Measurements from ENCODE around the gene NPM1. TPM values are rescaled to one million over a fixed set of nuclear protein-coding genes. Genes with fewer than 3 reads are reported as not detected.

The NPM1 gene
- total RNA-seq, 1 experiment from 2014 or later, result 4,548 TPM

- Mint-ChIP-seq H3K27me3 (ENCODE audit: insufficient read depth, unreplicated experiment) (no peaks in the 10 kb centered on the region), H3K4me3 (ENCODE audit: unreplicated experiment) (no peak overlapping the region), H3K36me3 (ENCODE audit: insufficient read depth, unreplicated experiment) (peaks cover 86% of the 10 kb centered on the region), H3K4me1 (ENCODE audit: insufficient read depth, unreplicated experiment) (peaks cover 43% of the 10 kb centered on the region), H3K27ac (ENCODE audit: low read depth, unreplicated experiment) (no peak overlapping the region), H3K9me3 (ENCODE audit: unreplicated experiment) (no peaks in the 10 kb centered on the region)
- TSS peak; percentile 0 for BruUV-seq (replicated peaks)
- no peak for DNase-seq (ENCODE audit: unreplicated experiment)
- ChIA-PET POLR2A (interaction anchor here (4.5 to 5.8 kb wide), 2 partner anchors 14 to 19 kb away, joined by 15 to 38 read pairs; partner anchors contain the start of gene NPM1), CTCF (interaction anchor here (0.7 to 1.1 kb wide), 2 partner anchors 68 to 305 kb away, joined by 3 to 4 read pairs; no protein-coding TSS in a partner anchor)
- TF ChIP-seq CTCF (IDR thresholded peaks at IDR 0.05; ENCODE audit: unreplicated experiment), result no peak
- intact Hi-C loops (cut with micrococcal nuclease), result no loop called here
Observed at GRCh38 chr5:171407234-171407633, 19.6 kb downstream of the NPM1 start.

DNA sequence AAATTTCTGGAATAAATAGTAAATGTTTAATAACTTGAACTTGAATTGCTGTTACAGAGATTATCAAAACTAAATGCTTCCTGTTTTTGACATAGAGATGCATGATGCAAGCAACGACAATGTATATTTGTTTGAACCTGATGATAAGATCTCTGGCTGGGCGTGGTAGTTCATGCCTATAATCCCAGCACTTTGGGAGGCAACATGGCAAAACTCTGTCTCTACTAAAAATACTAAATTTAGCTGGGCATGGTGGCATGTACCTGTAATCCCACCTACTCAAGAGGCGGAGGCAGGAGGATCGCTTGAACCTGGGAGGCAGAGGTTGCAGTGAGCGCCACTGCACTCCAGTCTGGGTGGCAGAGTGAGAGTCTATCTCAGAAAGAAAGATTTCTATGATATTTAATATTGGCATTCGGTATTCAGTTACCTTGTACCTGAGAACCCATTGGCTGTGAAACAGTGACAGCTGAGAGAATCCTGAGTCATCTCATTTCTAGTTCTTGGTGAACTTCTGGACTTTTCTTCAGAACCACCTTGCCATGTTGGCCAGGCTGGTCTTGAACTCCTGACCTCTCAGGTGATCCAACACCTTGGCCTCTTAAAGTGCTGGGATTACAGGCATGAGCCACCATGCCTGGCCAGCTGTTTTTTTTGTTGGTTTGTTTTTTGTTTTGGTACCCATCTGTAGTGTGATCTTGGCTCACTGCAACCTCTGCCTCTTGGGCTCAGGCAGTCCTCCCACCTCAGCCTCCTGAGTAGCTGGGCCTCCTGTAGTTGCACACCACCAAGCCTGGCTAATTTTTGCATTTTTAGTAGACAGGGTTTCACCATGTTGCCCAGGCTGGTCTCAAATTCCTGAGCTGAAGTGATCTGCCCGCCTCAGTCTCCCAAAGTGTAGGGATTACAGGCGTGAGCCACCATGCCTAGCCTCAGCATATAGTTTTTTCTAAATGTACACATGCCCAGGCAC, 21.8 kb downstream of the NPM1 start:
- H3K36me3 Mint-ChIP-seq (ENCODE audit: insufficient read depth, unreplicated experiment), result peaks cover 100% of the 10 kb centered on the region
- H3K27me3 Mint-ChIP-seq (ENCODE audit: insufficient read depth, unreplicated experiment), result no peaks in the 10 kb centered on the region
- BruUV-seq (replicated peaks), result no TSS peak
- H3K27ac Mint-ChIP-seq (ENCODE audit: low read depth, unreplicated experiment), result peak overlapping the region; percentile 43
- peaks cover 43% of the 10 kb centered on the region for H3K4me1 Mint-ChIP-seq (ENCODE audit: insufficient read depth, unreplicated experiment)
- H3K4me3 Mint-ChIP-seq (ENCODE audit: unreplicated experiment), result no peak overlapping the region
- no peak for DNase-seq (ENCODE audit: unreplicated experiment)
- CTCF ChIA-PET, result interaction anchor here (0.5 to 1.6 kb wide), 5 partner anchors 9 to 694 kb away, joined by 3 to 12 read pairs (median 3); partner anchors contain the start of gene FGF18
- no peak for TF ChIP-seq CTCF (IDR thresholded peaks at IDR 0.05; ENCODE audit: unreplicated experiment)
- POLR2A ChIA-PET, result interaction anchor here (0.6 to 5.8 kb wide), 9 partner anchors 9 to 431 kb away, joined by 3 to 38 read pairs (median 3); partner anchors contain the start of gene NPM1
- H3K9me3 Mint-ChIP-seq (ENCODE audit: unreplicated experiment), result no peaks in the 10 kb centered on the region
- intact Hi-C loops (cut with micrococcal nuclease), result loop anchor here (10.0 kb wide), 1 partner anchor 595 kb away; the partner anchor contains the start of gene FBXW11

GRCh38 chr5:171410181-171410580, 22.5 kb downstream of the NPM1 start:
- Mint-ChIP-seq H3K9me3 (ENCODE audit: unreplicated experiment) (no peaks in the 10 kb centered on the region), H3K4me3 (ENCODE audit: unreplicated experiment) (no peak overlapping the region), H3K27ac (ENCODE audit: low read depth, unreplicated experiment) (no peak overlapping the region), H3K27me3 (ENCODE audit: insufficient read depth, unreplicated experiment) (no peaks in the 10 kb centered on the region), H3K36me3 (ENCODE audit: insufficient read depth, unreplicated experiment) (peaks cover 100% of the 10 kb centered on the region), H3K4me1 (ENCODE audit: insufficient read depth, unreplicated experiment) (peaks cover 41% of the 10 kb centered on the region)
- intact Hi-C loops (cut with micrococcal nuclease), result loop anchor here (10.0 kb wide), 1 partner anchor 595 kb away; the partner anchor contains the start of gene FBXW11
- no peak for TF ChIP-seq CTCF (IDR thresholded peaks at IDR 0.05; ENCODE audit: unreplicated experiment)
- ChIA-PET CTCF (interaction anchor here (0.6 to 1.6 kb wide), 2 partner anchors 8 to 519 kb away, joined by 3 to 12 read pairs; partner anchors contain the start of gene FGF18), POLR2A (interaction anchor here (0.9 to 5.8 kb wide), 4 partner anchors 8 to 22 kb away, joined by 3 to 38 read pairs (median 9); partner anchors contain the start of gene NPM1)
- no peak for DNase-seq (ENCODE audit: unreplicated experiment)
- no TSS peak for BruUV-seq (replicated peaks)

- H3K27ac Mint-ChIP-seq (ENCODE audit: low read depth, unreplicated experiment), result no peak overlapping the region
- intact Hi-C loops (cut with micrococcal nuclease), result loop anchor here (10.0 kb wide), 1 partner anchor 593 kb away; the partner anchor contains the start of gene FBXW11
- H3K27me3 Mint-ChIP-seq (ENCODE audit: insufficient read depth, unreplicated experiment), result no peaks in the 10 kb centered on the region
- peaks cover 28% of the 10 kb centered on the region for H3K4me1 Mint-ChIP-seq (ENCODE audit: insufficient read depth, unreplicated experiment)
- BruUV-seq (replicated peaks), result no TSS peak
- no peak overlapping the region for H3K4me3 Mint-ChIP-seq (ENCODE audit: unreplicated experiment)
- peaks cover 100% of the 10 kb centered on the region for H3K36me3 Mint-ChIP-seq (ENCODE audit: insufficient read depth, unreplicated experiment)
- no peak for DNase-seq (ENCODE audit: unreplicated experiment)
- ChIA-PET POLR2A (interaction anchor here (0.6 to 4.5 kb wide), 3 partner anchors 24 to 844 kb away, joined by 3 to 29 read pairs (median 3); partner anchors contain the start of gene NPM1), CTCF (interaction anchor here (0.7 kb wide), 2 partner anchors 494 to 919 kb away, joined by 3 to 5 read pairs; no protein-coding TSS in a partner anchor)
- no peak for TF ChIP-seq CTCF (IDR thresholded peaks at IDR 0.05; ENCODE audit: unreplicated experiment)
- H3K9me3 Mint-ChIP-seq (ENCODE audit: unreplicated experiment), result no peaks in the 10 kb centered on the region
Observed at GRCh38 chr5:171412186-171412585, 24.5 kb downstream of the NPM1 start.
